ENCODE data around the gene PLPP4. TPM values are rescaled to one million over a fixed set of nuclear protein-coding genes. Genes with fewer than 3 reads are reported as not detected.

The PLPP4 gene
- polyA plus RNA-seq, 3 donors: not detected

DNA sequence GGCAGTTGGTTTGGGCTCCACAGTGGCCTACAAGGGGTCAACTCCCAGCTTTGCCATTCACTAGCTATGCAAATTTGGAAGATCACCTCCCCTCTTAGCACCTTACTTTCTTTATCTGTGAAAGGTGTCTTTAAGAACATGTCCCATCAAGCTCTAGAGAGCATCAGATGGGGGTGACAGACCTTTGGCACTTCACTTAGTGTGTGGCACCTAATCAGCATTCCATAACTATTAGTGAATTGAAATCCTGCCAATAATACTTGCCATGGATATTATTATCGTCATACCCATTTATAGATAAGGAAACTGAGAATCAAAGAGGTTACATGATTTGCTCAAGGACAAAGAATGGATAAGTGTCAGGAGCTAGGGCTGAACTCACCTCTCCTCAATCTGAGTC lies 51.9 kb downstream of the PLPP4 start:
- peaks cover 3% of the 10 kb centered on the region for H3K4me1 Mint-ChIP-seq
- WGBS (ENCODE audit: insufficient coverage): no CpG with 5 or more reads among the region's 1 CpG
- H3K4me2 ChIP-seq (replicated peaks; ENCODE audit: extremely low read depth, low read length, poor library complexity, severe bottlenecking): no peak overlapping the region

DNA sequence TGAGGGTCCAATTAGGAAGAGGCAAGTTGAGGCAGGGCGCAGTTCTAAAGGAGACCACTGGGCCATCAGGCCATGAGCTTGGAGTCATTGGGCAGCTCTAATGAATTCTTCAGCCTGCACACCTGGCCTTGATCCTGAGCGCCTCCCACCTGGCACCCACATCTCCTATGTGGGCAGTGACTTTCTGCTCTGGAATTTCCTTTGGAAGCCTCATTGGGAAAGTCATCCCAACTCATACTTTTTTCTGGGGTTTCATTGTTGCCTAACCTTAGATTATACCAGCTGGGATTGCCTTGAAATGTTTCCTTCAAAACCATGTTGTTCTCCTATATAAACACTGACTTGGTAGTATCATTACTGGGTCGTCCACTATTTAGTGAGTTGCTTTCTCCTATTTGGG lies 54.1 kb downstream of the PLPP4 start:
- Mint-ChIP-seq H3K36me3 (no peaks in the 10 kb centered on the region), H3K4me3 (no peak overlapping the region), H3K27ac (no peak overlapping the region), H3K4me1 (no peaks in the 10 kb centered on the region), H3K9me3 (peaks cover 0 to 4% (median 0%) of the 10 kb centered on the region in 7 donors), H3K27me3 (ENCODE audit: low read depth in 3 of 3) (peaks cover 0 to 6% (median 3%) of the 10 kb centered on the region in 3 donors)
- Histone ChIP-seq H3K4me3 (replicated peaks in 1 of 3; ENCODE audit: low read depth in 2 of 3, low read length in 3 of 3) (no peak overlapping the region), H3K79me2 (ENCODE audit: insufficient read depth, low read length) (no peaks in the 10 kb centered on the region), H3K27me3 (ENCODE audit: control insufficient read depth in 2 of 2, insufficient read depth in 2 of 2, low read length in 2 of 2) (no peaks in the 10 kb centered on the region), H3K4me2 (replicated peaks; ENCODE audit: extremely low read depth, low read length, poor library complexity, severe bottlenecking) (no peak overlapping the region), H3K27ac (ENCODE audit: low read depth in 1 of 2, low read length in 2 of 2) (no peak overlapping the region), H3K4me1 (ENCODE audit: control insufficient read depth in 1 of 2, insufficient read depth in 2 of 2, low read length in 2 of 2) (no peaks in the 10 kb centered on the region), H3K36me3 (replicated peaks in 1 of 2; ENCODE audit: control insufficient read depth in 1 of 2, insufficient read depth in 2 of 2, low read length in 2 of 2) (no peaks in the 10 kb centered on the region), H2AFZ (ENCODE audit: insufficient read depth, low read depth, low read length, poor library complexity, severe bottlenecking) (no peak overlapping the region), H3K9me3 (replicated peaks in 1 of 2; ENCODE audit: control insufficient read depth in 1 of 2, insufficient read depth in 1 of 2, low read length in 2 of 2) (no peaks in the 10 kb centered on the region), H3K9ac (ENCODE audit: insufficient read depth, low read length, poor library complexity, severe bottlenecking) (no peak overlapping the region), H4K20me1 (ENCODE audit: insufficient read depth, low read length) (no peaks in the 10 kb centered on the region)
- intact Hi-C loops (cut with micrococcal nuclease): no loop called here
- 90% methylated on average over 2 of the region's 3 CpGs for WGBS (ENCODE audit: insufficient coverage)
- TF ChIP-seq CTCF (IDR thresholded peaks at IDR 0.05): no peak
- DNase-seq: no peak

More for the DNA sequence above, 51.9 kb downstream of the PLPP4 start:
- no peak overlapping the region for H3K27ac ChIP-seq (ENCODE audit: low read depth in 1 of 2, low read length in 2 of 2)
- H4K20me1 ChIP-seq (ENCODE audit: insufficient read depth, low read length): no peaks in the 10 kb centered on the region
- no peak overlapping the region for H3K4me3 ChIP-seq (replicated peaks in 1 of 3; ENCODE audit: low read depth in 2 of 3, low read length in 3 of 3)
- no peak for DNase-seq
- H3K79me2 ChIP-seq (ENCODE audit: insufficient read depth, low read length): no peaks in the 10 kb centered on the region
- no peak overlapping the region for H2AFZ ChIP-seq (ENCODE audit: insufficient read depth, low read depth, low read length, poor library complexity, severe bottlenecking)
- no peaks in the 10 kb centered on the region for H3K27me3 ChIP-seq (ENCODE audit: control insufficient read depth in 2 of 2, insufficient read depth in 2 of 2, low read length in 2 of 2)
- Mint-ChIP-seq H3K4me3 (no peak overlapping the region), H3K27me3 (ENCODE audit: low read depth in 3 of 3) (peaks cover 0 to 5% (median 3%) of the 10 kb centered on the region in 3 donors), H3K9me3 (peaks cover 0 to 4% (median 0%) of the 10 kb centered on the region in 7 donors), H3K27ac (no peak overlapping the region), H3K36me3 (no peaks in the 10 kb centered on the region)
- H3K4me1 ChIP-seq (ENCODE audit: control insufficient read depth in 1 of 2, insufficient read depth in 2 of 2, low read length in 2 of 2): peaks cover 0 to 2% of the 10 kb centered on the region in 2 donors
- intact Hi-C loops (cut with micrococcal nuclease): no loop called here
- no peaks in the 10 kb centered on the region for H3K9me3 ChIP-seq (replicated peaks in 1 of 2; ENCODE audit: control insufficient read depth in 1 of 2, insufficient read depth in 1 of 2, low read length in 2 of 2)
- H3K9ac ChIP-seq (ENCODE audit: insufficient read depth, low read length, poor library complexity, severe bottlenecking): no peak overlapping the region
- no peak for TF ChIP-seq CTCF (IDR thresholded peaks at IDR 0.05)
- H3K36me3 ChIP-seq (replicated peaks in 1 of 2; ENCODE audit: control insufficient read depth in 1 of 2, insufficient read depth in 2 of 2, low read length in 2 of 2): no peaks in the 10 kb centered on the region

All from CD14-positive monocyte (primary cell).